ENCODE results near the gene IFI27L1.

Gene IFI27L1

GRCh38 chr14:94049625-94050023, 31.5 kb upstream of the IFI27L1 start:
- TF ChIP-seq ZFX (IDR thresholded peaks at IDR 0.05) (no peak), CTCF (conservative IDR thresholded peaks at IDR 0.05) (no peak)
- H3K27ac ChIP-seq: no peak overlapping the region

GRCh38 chr14:94050231-94050880, 30.8 kb upstream of the IFI27L1 start:
- no peak overlapping the region for H3K27ac ChIP-seq
- no peak for TF ChIP-seq ZFX (IDR thresholded peaks at IDR 0.05)
- no peak for TF ChIP-seq CTCF (conservative IDR thresholded peaks at IDR 0.05)

- H3K27ac ChIP-seq: no peak overlapping the region
- TF ChIP-seq ZFX (IDR thresholded peaks at IDR 0.05) (no peak), CTCF (conservative IDR thresholded peaks at IDR 0.05) (no peak; the same call in 1 of the 2 replicates)
Observed at GRCh38 chr14:94051115-94051514, 30.0 kb upstream of the IFI27L1 start.

- H3K27ac ChIP-seq: no peak overlapping the region
- TF ChIP-seq CTCF (conservative IDR thresholded peaks at IDR 0.05): no peak
- no peak for TF ChIP-seq ZFX (IDR thresholded peaks at IDR 0.05)
Observed at GRCh38 chr14:94051779-94052178, 29.3 kb upstream of the IFI27L1 start.

- no peak for TF ChIP-seq ZFX (IDR thresholded peaks at IDR 0.05)
- no peak for TF ChIP-seq CTCF (conservative IDR thresholded peaks at IDR 0.05)
- no peak overlapping the region for H3K27ac ChIP-seq
Observed at GRCh38 chr14:94052199-94052598, 28.9 kb upstream of the IFI27L1 start.

GRCh38 chr14:94052662-94053061, 28.4 kb upstream of the IFI27L1 start:
- no peak for TF ChIP-seq CTCF (conservative IDR thresholded peaks at IDR 0.05)
- TF ChIP-seq ZFX (IDR thresholded peaks at IDR 0.05): no peak
- no peak overlapping the region for H3K27ac ChIP-seq

- TF ChIP-seq ZFX (IDR thresholded peaks at IDR 0.05) (no peak), CTCF (conservative IDR thresholded peaks at IDR 0.05) (no peak)
Observed at GRCh38 chr14:94054401-94054800, 26.7 kb upstream of the IFI27L1 start.

More at GRCh38 chr14:94054401-94054800, 26.7 kb upstream of the IFI27L1 start:
- H3K27ac ChIP-seq: no peak overlapping the region

All from C4-2B (cell line).